Left lung (tissue), 10 donors: Measurements from ENCODE around the gene TIMM23B. TPM values are rescaled to one million over a fixed set of nuclear protein-coding genes. Genes with fewer than 3 reads are reported as not detected.
"Not testable (repeated sequence)": the region's sequence is repeated elsewhere in the genome, so short reads cannot be mapped to it uniquely, and the experiment has no call there.

ENCODE experiments used
- ATAC-seq: fragments of 200-7000 bp; cut with Tn5 transposase; one replicate; pipeline ENCODE4 v1.9.1; 2020; ENCODE audit warnings: moderate library complexity
- DNase-seq, 4 donors: peaks; one replicate each; pipeline ENCODE4 v3.0.0-alpha.2; 2013 to 2020
- H3K27ac ChIP-seq, 2 donors: fragments of 200-600 bp; sonication (generic) in 1 of 2; one replicate each; pipeline versions ENCODE4 v1.5.0 to v1.8.0; 2020 to 2021
- H3K27me3 ChIP-seq, 2 donors: fragments of 200-600 bp; sonication (generic) in 1 of 2; one replicate each; pipeline versions ENCODE4 v1.5.0 to v1.8.0; 2020 to 2021
- H3K36me3 ChIP-seq, 2 donors: fragments of 200-600 bp; sonication (generic) in 1 of 2; one replicate each; pipeline versions ENCODE4 v1.5.0 to v1.8.0; 2020 to 2021
- H3K4me1 ChIP-seq, 2 donors: fragments of 200-600 bp; one replicate each; pipeline ENCODE4 v1.8.0; 2021
- H3K4me3 ChIP-seq, 2 donors: fragments of 200-600 bp; sonication (generic) in 1 of 2; one replicate each; pipeline versions ENCODE4 v1.5.0 to v1.8.0; 2020 to 2021; ENCODE audit warnings: mild to moderate bottlenecking in 1 of 2
- H3K9me3 ChIP-seq, 2 donors: fragments of 200-600 bp; sonication (generic) in 1 of 2; one replicate each; pipeline versions ENCODE4 v1.5.0 to v1.8.0; 2020 to 2021
- intact Hi-C, 2 donors: fragments of 100-400 bp; cut with DNase I; formaldehyde crosslinking; loops; one replicate each; pipeline versions ENCODE4 v1.11.2 to v1.14.2; 2022
- polyA plus RNA-seq, 6 donors: library from polyadenylated mRNA; unstranded; fragments of 120-200 nt; gene quantifications; one replicate each; pipeline ENCODE4 v1.2.1, GENCODE V29; 2013; ENCODE audit not compliant: insufficient read length in 6 of 6
- total RNA-seq, 2 donors: library from RNA; stranded (reverse); fragmentation: NEBNext Ultra II Directional; extraction: Animal tissue kit (Norgen Biotek cat#: 25700); gene quantifications; one replicate each; pipeline ENCODE4 v1.2.1, GENCODE V29; 2021
- donor health status: DM: no; HTN: yes; CAD: no.
- donor health status: DM: no; HTN: no; CAD: no.

The TIMM23B gene
- total and polyA plus RNA-seq, 8 donors, result 9.6 to 20.5 (median 18.2) TPM

DNA sequence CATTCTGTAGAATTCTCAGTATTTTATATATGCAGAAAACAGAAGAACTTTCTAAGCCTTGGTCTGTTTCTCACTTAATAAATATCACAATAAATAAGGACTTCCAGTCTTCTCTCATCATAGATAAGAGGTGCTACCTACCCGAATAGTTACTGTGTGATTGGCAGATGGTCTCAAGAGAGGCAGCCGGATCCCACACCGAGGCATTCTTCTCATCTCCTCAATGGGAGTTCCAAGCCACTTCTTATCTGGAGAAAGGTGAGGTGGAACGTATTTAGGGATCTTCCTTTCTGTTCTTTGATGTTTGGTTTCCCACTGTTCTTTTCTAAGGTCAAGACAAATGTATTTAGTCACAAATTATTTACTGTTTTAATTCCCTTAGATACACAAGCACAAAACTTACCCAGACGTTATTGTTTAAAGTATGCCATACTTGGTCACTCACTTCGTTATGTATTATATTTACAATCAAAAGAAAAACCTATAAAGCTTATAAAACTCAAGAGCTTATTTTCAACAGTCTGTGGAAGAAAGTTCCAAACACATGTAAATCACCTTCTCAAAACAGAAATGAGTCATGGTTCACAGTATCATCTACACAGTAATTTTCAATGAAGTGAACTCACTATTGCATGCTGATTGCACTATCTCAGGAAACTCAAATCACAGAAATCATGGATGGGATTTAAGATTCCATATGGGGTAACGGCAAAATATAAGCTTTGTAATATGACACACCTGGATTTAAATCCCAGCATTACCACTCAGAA lies 9.7 kb upstream of the TIMM23B start:
- H3K4me3 ChIP-seq, H3K9me3 ChIP-seq, DNase-seq, H3K27ac ChIP-seq, H3K27me3 ChIP-seq, H3K4me1 ChIP-seq, intact Hi-C loops, ATAC-seq: not testable (repeated sequence)
- H3K36me3 ChIP-seq, result peaks cover 0 to 12% of the 10 kb centered on the region in 2 donors

DNA sequence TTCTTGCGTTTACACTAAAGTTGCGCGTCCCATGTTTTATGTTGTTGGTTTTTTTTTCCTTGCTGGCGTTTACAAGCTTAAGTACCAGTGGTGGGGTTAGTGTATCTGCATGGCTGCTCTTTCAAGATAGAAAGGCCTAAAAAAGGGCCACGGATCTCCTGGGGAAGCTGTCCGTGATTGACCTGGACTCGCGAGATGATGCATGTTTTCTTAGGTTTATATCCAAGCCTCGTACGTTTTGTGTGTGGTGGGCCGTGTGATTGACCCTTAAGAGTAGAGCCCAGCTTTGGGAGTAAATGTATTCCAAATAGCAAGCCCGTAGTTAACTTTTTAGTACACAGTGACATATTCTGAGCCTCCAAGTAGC lies 469 bp downstream of the TIMM23B start:
- Histone ChIP-seq H3K4me3 (peak overlapping the region; percentile 75 to 84), H3K4me1 (peaks cover 0 to 21% of the 10 kb centered on the region in 2 donors), H3K27ac (peak overlapping the region; percentile 33 to 78)
- DNase-seq (peak in 1 of 4 donors; percentile 0), ATAC-seq (peak; percentile 14)
- intact Hi-C loops, H3K36me3 ChIP-seq, H3K27me3 ChIP-seq, H3K9me3 ChIP-seq: not testable (repeated sequence)

DNA sequence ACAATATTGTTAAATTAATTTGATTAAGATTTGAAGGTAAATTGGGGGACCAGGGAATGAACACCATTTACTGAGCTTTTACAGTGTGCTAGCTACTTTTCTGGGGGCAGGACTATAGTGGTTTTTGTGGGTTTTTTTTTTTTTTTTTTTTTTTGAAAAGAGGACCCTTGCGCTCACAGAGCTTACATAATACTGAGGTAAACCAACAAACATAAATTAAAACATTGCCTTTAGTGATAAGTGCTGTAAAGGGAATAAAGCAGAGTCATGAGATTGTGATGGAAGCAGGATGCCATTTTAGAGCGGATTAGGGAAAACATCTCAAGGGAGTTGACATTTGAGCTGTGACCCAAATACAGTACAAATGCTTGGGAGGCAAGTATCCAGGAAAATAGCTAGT lies 1.8 kb downstream of the TIMM23B start:
- H3K4me1 ChIP-seq, result peaks cover 0 to 21% of the 10 kb centered on the region in 2 donors
- DNase-seq, H3K27me3 ChIP-seq, H3K4me3 ChIP-seq, ATAC-seq, H3K27ac ChIP-seq, H3K9me3 ChIP-seq, intact Hi-C loops: not testable (repeated sequence)
- H3K36me3 ChIP-seq, result peaks cover 0 to 11% of the 10 kb centered on the region in 2 donors

DNA sequence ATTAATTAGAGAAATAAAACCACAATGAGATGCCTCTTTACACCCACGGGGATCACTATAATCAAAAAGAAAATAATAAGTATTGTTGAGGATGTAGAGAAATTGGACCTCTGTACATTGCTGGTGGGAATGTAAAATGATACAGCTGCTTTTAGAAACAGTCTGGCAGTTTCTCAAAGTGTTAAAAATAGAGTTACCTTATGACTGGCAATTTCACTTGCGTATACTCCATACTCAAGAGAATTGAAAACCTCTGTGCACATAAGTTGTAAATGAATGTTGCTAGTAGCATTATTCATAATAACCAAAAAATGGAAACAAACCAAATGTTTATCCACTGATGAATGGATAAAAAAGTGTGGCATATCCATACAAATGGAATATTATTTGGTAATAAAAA lies 6.3 kb downstream of the TIMM23B start:
- DNase-seq, H3K27ac ChIP-seq, ATAC-seq, H3K4me3 ChIP-seq, intact Hi-C loops, H3K27me3 ChIP-seq, H3K9me3 ChIP-seq, H3K4me1 ChIP-seq: not testable (repeated sequence)
- peaks cover 0 to 11% of the 10 kb centered on the region in 2 donors for H3K36me3 ChIP-seq

DNA sequence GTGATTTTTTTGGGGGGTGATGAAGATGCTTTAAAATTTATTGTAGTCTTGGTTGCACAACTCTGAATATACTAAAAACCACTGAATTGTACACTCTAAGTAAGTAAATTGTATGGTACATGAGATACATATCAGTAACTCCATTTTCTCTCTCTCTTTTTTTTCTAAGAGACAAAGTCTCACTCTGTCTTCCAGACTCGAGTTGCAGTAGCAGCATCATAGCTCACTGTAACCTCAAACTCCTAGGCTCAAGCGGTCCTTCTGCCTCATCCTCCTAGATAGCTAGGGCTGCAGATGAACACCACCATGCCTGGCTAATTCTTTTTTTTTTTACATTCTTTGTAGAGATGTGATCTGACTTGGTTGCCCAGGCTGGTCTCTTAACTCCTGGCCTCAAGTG lies 6.9 kb downstream of the TIMM23B start:
- DNase-seq, ATAC-seq, H3K9me3 ChIP-seq, H3K4me1 ChIP-seq, H3K4me3 ChIP-seq, intact Hi-C loops, H3K27ac ChIP-seq, H3K27me3 ChIP-seq: not testable (repeated sequence)
- H3K36me3 ChIP-seq, result peaks cover 0 to 11% of the 10 kb centered on the region in 2 donors

DNA sequence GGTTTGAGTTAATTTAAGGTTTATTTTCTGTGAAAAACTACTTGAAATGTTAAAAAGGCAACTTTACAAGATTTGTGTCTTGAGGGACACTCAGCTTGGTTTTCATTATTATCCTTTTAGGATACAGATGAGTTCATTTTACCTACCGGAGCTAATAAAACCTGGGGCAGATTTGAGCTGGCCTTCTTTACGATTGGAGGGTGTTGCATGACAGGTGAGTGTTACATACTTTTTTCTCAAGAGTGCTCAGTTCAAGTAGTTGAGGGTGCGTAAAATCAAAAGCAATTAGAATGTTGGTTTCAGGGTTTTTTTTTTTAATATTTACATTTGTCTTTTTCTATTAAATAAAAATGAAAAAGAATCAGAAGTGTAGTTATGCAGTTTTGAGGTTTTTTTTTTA lies 10.2 kb downstream of the TIMM23B start:
- H3K9me3 ChIP-seq, H3K4me1 ChIP-seq, intact Hi-C loops, H3K4me3 ChIP-seq, DNase-seq, H3K27me3 ChIP-seq, H3K27ac ChIP-seq: not testable (repeated sequence)
- peak; percentile 70 for ATAC-seq
- H3K36me3 ChIP-seq, result peaks cover 0 to 29% of the 10 kb centered on the region in 2 donors

DNA sequence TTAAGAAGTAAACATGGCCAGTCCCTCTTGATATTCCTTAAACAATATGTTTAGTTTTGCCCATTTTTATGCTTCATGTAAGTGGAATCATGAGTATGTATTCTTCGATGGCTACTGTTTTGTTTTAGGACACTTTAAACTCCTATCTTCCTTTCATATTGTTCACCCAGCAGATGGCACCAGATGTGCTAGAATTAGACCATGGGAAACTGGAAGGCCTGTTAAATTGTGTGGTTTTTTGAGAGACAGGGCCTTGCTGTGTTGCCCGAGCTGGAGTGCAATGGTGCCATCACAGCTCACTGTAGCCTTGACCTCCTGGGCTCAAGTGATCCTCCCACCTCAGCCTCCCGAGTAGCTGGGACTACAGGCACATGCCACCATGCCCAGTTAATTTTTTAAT lies 11.3 kb downstream of the TIMM23B start:
- H3K4me3 ChIP-seq, H3K9me3 ChIP-seq, H3K27me3 ChIP-seq, DNase-seq, H3K27ac ChIP-seq, H3K4me1 ChIP-seq, intact Hi-C loops: not testable (repeated sequence)
- peak; percentile 37 for ATAC-seq
- H3K36me3 ChIP-seq, result peaks cover 0 to 32% of the 10 kb centered on the region in 2 donors

DNA sequence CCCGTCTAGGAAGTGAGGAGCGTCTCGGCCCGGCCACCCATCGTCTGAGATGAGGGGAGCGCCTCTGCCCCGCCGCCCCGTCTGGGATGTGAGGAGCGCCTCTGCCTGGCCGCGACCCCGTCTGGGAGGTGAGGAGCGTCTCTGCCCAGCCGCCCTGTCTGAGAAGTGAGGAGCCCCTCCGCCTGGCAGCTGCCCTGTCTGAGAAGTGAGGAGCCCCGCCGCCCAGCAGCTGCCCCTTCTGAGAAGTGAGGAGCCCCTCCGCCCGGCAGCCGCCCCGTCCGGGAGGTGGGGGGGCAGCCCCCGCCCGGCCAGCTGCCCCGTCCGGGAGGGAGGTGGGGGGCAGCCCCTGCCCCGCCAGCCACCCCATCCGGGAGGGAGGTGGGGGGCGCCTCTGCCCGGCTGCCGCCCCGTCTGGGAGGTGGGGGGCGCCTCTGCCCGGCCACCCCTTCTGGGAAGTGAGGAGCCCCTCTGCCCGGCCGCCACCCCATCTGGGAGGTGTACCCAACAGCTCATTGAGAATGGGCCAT lies 28.5 kb downstream of the TIMM23B start:
- H3K36me3 ChIP-seq, H3K9me3 ChIP-seq, H3K4me1 ChIP-seq, H3K4me3 ChIP-seq, ATAC-seq, intact Hi-C loops, H3K27ac ChIP-seq, H3K27me3 ChIP-seq: not testable (repeated sequence)
- DNase-seq, result peak in 1 of 4 donors; percentile 54

DNA sequence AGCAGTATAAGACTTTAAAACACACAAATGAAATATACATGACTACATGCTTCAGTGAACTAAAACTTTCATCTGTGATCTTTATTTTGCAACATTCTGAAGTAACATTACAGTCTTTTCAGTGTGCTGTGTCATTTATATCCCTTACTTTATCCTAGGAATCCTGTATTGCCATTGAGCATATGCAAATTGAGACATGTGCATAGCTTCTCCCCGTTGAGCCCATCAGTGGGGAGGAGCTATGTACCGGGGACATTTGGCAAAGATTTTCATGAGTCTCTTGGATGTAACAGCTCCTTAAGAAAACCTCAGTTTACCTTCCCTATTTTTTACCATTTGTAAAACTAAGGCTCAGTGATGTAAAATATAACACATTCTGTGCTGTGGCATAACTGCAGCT lies 29.6 kb downstream of the TIMM23B start:
- H3K27me3 ChIP-seq, H3K27ac ChIP-seq, DNase-seq, H3K9me3 ChIP-seq, H3K4me3 ChIP-seq, ATAC-seq, H3K4me1 ChIP-seq, H3K36me3 ChIP-seq, intact Hi-C loops: not testable (repeated sequence)

DNA sequence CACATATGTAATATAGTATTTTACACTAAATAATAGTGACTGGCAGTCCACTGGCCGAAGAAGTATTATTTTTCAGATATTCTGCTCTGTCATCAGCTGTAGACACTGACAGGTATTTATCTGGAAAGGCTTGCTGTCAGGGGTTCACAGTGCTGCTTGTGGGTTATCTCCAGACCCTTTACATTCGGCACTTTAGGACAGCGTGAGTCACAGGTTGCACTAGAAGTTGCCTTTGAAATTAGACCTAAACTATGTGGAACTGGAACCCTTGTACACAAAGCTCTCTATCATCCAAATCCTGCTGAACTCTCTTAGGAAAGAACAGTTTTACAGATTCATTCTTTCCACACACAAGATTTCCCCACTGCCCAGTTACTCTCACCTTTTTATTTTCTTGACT lies 30.2 kb downstream of the TIMM23B start:
- H3K4me3 ChIP-seq, H3K27me3 ChIP-seq, H3K27ac ChIP-seq, ATAC-seq, H3K4me1 ChIP-seq, DNase-seq, H3K9me3 ChIP-seq, intact Hi-C loops, H3K36me3 ChIP-seq: not testable (repeated sequence)

DNA sequence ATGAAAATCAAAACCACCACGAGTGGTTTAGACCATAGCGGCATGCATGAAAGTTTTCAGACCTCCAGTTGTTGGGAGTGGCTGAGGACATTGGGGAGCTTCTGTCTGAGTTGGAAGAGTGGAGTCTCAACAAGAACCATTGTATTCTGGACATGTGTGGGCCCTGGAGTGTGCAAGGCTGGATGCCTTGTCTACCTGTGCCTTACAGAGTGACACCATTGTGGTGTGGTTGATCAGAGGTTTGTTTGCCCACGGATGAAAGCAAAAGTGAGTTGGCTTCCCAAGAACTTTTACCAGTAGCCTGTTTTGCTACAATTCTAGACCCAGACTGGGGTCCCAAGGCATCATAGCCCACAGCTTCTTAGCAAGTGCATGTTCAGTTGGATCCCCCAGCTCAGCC lies 35.9 kb downstream of the TIMM23B start:
- H3K4me3 ChIP-seq, H3K36me3 ChIP-seq, H3K4me1 ChIP-seq, DNase-seq, intact Hi-C loops, H3K27me3 ChIP-seq, H3K27ac ChIP-seq, H3K9me3 ChIP-seq, ATAC-seq: not testable (repeated sequence)

DNA sequence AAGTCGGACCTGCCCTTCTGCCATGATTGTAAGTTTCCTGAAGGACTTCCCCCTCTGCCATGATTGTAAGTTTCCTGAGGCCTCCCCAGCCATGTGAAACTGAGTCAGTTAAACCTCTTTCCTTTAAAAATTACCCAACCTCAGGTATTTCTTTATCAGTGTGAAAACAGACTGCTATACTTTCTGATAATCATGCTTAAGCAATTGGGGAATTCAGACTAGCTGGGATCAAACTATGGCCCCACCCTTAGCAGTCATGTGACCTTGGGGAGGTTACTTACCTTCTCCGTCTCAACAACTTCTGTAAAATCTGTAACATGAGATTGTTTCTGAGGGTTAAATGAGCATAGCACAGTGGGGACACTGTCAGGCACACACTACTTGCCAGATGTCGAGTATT lies 45.4 kb downstream of the TIMM23B start:
- H3K27me3 ChIP-seq, H3K36me3 ChIP-seq, H3K4me3 ChIP-seq, H3K9me3 ChIP-seq, intact Hi-C loops, ATAC-seq, H3K4me1 ChIP-seq, DNase-seq, H3K27ac ChIP-seq: not testable (repeated sequence)

DNA sequence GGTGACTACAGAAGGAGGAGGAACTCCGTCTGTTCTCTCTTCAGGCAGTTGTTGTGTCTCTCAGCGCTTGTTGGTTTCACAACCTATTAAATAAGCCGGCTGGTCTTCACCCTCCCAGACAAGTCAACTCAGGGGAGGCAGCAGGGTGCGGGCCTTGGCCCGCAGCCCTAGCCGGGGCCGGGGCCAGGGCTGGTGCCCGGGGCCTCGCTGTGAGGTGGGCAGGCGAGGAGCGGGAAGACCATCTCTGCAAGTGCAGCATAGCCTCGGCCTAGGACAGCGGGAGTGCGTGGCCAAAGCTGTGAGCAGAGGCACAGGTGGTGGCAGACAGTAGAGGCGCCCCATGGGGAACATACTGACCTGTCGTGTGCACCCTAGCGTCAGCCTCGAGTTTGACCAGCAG lies 46.5 kb downstream of the TIMM23B start, which contains the start of gene AGAP6:
Gene AGAP6, plus strand, starts transcription at position 31 of the 400 bp plus-strand sequence. Its CDS starts 310 bp downstream, at position 341.
- H3K27me3 ChIP-seq, H3K9me3 ChIP-seq, intact Hi-C loops, H3K36me3 ChIP-seq, ATAC-seq, H3K4me1 ChIP-seq, H3K4me3 ChIP-seq, H3K27ac ChIP-seq: not testable (repeated sequence)
- peak in 1 of 4 donors; percentile 57 for DNase-seq
